HEK293 (cell line): Measurements from ENCODE around the gene UNK.

Source experiments
- BCL11A ChIP-seq: fragments of 450-650 bp; formaldehyde crosslinking; IDR thresholded peaks from 2 replicates; pipeline ENCODE4 v1.5.1; 2016; ENCODE audit warnings: low read depth, missing biosample characterization, missing genetic modification characterization
- EGR2 ChIP-seq: fragments of 450-650 bp; formaldehyde crosslinking; IDR thresholded peaks from 2 replicates; pipeline ENCODE4 v1.5.1; 2016; ENCODE audit warnings: low read depth, missing biosample characterization, missing genetic modification characterization
- ZFHX2 ChIP-seq: fragments of 450-650 bp; formaldehyde crosslinking; conservative IDR thresholded peaks from 2 replicates; pipeline ENCODE4 v1.5.1; 2016; ENCODE audit warnings: missing biosample characterization, missing genetic modification characterization
- ZNF10 ChIP-seq: fragments of 450-650 bp; formaldehyde crosslinking; IDR thresholded peaks from 2 replicates; pipeline ENCODE4 v1.5.1; 2017; ENCODE audit warnings: missing biosample characterization, missing genetic modification characterization
- ZNF146 ChIP-seq: fragments of 450-650 bp; formaldehyde crosslinking; IDR thresholded peaks from 2 replicates; pipeline ENCODE4 v1.5.1; 2016; ENCODE audit warnings: missing biosample characterization, missing genetic modification characterization
- ZNF169 ChIP-seq: fragments of 450-650 bp; formaldehyde crosslinking; IDR thresholded peaks from 2 replicates; pipeline ENCODE4 v1.5.1; 2016; ENCODE audit warnings: missing biosample characterization, missing genetic modification characterization
- ZNF394 ChIP-seq: fragments of 450-650 bp; formaldehyde crosslinking; IDR thresholded peaks from 2 replicates; pipeline ENCODE4 v1.5.1; 2016; ENCODE audit warnings: missing biosample characterization, missing genetic modification characterization, mild to moderate bottlenecking, moderate library complexity, borderline replicate concordance
- ZNF501 ChIP-seq: fragments of 450-650 bp; formaldehyde crosslinking; IDR thresholded peaks from 2 replicates; pipeline ENCODE4 v1.5.1; 2016; ENCODE audit warnings: missing biosample characterization, missing genetic modification characterization
- ZNF791 ChIP-seq: fragments of 450-650 bp; formaldehyde crosslinking; IDR thresholded peaks from 2 replicates; pipeline ENCODE4 v1.5.1; 2016; ENCODE audit warnings: missing biosample characterization, missing genetic modification characterization
- TF ChIP-seq, protein P1 (sequence below): fragments of 450-650 bp; formaldehyde crosslinking; IDR thresholded peaks from 2 replicates; pipeline ENCODE4 v1.5.1; 2017; ENCODE audit warnings: missing biosample characterization, missing genetic modification characterization
- TF ChIP-seq, protein P2 (sequence below): fragments of 450-650 bp; formaldehyde crosslinking; IDR thresholded peaks from 2 replicates; pipeline ENCODE4 v1.5.1; 2016; ENCODE audit warnings: missing biosample characterization, missing genetic modification characterization
- TF ChIP-seq, protein P3 (sequence below): fragments of 450-650 bp; formaldehyde crosslinking; optimal IDR thresholded peaks from 2 replicates; pipeline ENCODE3; 2016; ENCODE audit warnings: missing biosample characterization, mild to moderate bottlenecking, missing genetic modification characterization
- TF ChIP-seq, protein P4 (sequence below): fragments of 450-650 bp; formaldehyde crosslinking; IDR thresholded peaks from 2 replicates; pipeline ENCODE4 v1.5.1; 2016; ENCODE audit warnings: missing biosample characterization, missing genetic modification characterization
- TF ChIP-seq, protein P5 (sequence below): fragments of 450-650 bp; formaldehyde crosslinking; IDR thresholded peaks from 2 replicates; pipeline ENCODE4 v1.5.1; 2016; ENCODE audit warnings: missing biosample characterization, missing genetic modification characterization
- TF ChIP-seq, protein P6 (sequence below): fragments of 450-650 bp; formaldehyde crosslinking; IDR thresholded peaks from 2 replicates; pipeline ENCODE4 v1.5.1; 2016; ENCODE audit warnings: missing biosample characterization, missing genetic modification characterization
- TF ChIP-seq, protein P7 (sequence below): fragments of 450-650 bp; formaldehyde crosslinking; IDR thresholded peaks from 2 replicates; pipeline ENCODE4 v1.5.1; 2016; ENCODE audit warnings: missing biosample characterization, missing genetic modification characterization, borderline replicate concordance

Gene UNK

DNA sequence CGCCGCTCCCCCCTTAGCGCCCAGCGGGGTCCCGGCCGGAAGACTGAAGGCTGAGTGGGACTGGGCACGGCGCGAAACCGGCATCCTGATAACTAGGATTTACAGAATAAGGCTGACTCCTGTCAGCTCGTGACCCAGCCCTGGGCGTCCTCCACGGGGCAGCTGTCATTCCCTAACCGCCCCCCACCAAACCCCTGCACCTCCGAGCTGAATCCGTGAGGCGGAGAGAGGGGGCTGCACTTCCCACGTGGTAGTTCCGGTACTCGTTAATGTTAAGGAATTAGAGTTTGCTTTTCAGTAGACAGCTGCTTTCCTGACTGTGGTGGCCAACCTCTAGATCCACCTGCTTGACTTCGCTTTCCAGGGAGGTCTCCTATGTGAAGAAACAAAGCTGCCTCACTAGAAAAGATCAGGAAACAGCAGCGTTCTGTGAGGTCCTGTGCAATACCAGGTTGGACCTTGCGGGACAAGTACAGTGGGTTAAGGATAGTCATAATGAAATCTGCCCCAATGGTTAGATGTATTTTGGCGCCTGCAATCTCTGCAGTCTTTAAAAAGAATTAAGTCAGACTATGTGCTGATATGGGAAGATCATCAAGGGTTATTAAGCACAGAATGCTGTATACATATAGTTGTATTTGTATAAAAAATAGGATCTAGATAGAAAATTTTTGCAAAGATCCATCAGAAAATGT is 71.6 kb downstream of the UNK start (continued):
- TF ChIP-seq, protein P1, sequence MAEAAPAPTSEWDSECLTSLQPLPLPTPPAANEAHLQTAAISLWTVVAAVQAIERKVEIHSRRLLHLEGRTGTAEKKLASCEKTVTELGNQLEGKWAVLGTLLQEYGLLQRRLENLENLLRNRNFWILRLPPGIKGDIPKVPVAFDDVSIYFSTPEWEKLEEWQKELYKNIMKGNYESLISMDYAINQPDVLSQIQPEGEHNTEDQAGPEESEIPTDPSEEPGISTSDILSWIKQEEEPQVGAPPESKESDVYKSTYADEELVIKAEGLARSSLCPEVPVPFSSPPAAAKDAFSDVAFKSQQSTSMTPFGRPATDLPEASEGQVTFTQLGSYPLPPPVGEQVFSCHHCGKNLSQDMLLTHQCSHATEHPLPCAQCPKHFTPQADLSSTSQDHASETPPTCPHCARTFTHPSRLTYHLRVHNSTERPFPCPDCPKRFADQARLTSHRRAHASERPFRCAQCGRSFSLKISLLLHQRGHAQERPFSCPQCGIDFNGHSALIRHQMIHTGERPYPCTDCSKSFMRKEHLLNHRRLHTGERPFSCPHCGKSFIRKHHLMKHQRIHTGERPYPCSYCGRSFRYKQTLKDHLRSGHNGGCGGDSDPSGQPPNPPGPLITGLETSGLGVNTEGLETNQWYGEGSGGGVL = peak; percentile 91; the same call in 1 of the 2 replicates
- TF ChIP-seq, protein P2, sequence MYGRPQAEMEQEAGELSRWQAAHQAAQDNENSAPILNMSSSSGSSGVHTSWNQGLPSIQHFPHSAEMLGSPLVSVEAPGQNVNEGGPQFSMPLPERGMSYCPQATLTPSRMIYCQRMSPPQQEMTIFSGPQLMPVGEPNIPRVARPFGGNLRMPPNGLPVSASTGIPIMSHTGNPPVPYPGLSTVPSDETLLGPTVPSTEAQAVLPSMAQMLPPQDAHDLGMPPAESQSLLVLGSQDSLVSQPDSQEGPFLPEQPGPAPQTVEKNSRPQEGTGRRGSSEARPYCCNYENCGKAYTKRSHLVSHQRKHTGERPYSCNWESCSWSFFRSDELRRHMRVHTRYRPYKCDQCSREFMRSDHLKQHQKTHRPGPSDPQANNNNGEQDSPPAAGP (tag by site-specific recombination) = peak; percentile 48; the same call in 1 of the 2 replicates
- TF ChIP-seq, protein P3, sequence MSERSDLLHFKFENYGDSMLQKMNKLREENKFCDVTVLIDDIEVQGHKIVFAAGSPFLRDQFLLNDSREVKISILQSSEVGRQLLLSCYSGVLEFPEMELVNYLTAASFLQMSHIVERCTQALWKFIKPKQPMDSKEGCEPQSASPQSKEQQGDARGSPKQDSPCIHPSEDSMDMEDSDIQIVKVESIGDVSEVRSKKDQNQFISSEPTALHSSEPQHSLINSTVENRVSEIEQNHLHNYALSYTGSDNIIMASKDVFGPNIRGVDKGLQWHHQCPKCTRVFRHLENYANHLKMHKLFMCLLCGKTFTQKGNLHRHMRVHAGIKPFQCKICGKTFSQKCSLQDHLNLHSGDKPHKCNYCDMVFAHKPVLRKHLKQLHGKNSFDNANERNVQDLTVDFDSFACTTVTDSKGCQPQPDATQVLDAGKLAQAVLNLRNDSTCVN (tag by site-specific recombination) = peak; percentile 46
- TF ChIP-seq, protein P4, sequence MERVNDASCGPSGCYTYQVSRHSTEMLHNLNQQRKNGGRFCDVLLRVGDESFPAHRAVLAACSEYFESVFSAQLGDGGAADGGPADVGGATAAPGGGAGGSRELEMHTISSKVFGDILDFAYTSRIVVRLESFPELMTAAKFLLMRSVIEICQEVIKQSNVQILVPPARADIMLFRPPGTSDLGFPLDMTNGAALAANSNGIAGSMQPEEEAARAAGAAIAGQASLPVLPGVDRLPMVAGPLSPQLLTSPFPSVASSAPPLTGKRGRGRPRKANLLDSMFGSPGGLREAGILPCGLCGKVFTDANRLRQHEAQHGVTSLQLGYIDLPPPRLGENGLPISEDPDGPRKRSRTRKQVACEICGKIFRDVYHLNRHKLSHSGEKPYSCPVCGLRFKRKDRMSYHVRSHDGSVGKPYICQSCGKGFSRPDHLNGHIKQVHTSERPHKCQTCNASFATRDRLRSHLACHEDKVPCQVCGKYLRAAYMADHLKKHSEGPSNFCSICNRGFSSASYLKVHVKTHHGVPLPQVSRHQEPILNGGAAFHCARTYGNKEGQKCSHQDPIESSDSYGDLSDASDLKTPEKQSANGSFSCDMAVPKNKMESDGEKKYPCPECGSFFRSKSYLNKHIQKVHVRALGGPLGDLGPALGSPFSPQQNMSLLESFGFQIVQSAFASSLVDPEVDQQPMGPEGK (tag by site-specific recombination) = peak; percentile 2; the same call in 1 of the 2 replicates
- TF ChIP-seq ZNF10 (tag by site-specific recombination) = no peak
- no peak for TF ChIP-seq BCL11A (tag by site-specific recombination)
- TF ChIP-seq, protein P5, sequence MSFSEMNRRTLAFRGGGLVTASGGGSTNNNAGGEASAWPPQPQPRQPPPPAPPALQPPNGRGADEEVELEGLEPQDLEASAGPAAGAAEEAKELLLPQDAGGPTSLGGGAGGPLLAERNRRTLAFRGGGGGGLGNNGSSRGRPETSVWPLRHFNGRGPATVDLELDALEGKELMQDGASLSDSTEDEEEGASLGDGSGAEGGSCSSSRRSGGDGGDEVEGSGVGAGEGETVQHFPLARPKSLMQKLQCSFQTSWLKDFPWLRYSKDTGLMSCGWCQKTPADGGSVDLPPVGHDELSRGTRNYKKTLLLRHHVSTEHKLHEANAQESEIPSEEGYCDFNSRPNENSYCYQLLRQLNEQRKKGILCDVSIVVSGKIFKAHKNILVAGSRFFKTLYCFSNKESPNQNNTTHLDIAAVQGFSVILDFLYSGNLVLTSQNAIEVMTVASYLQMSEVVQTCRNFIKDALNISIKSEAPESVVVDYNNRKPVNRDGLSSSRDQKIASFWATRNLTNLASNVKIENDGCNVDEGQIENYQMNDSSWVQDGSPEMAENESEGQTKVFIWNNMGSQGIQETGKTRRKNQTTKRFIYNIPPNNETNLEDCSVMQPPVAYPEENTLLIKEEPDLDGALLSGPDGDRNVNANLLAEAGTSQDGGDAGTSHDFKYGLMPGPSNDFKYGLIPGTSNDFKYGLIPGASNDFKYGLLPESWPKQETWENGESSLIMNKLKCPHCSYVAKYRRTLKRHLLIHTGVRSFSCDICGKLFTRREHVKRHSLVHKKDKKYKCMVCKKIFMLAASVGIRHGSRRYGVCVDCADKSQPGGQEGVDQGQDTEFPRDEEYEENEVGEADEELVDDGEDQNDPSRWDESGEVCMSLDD (tag by site-specific recombination) = peak; percentile 43; the same call in 1 of the 2 replicates
- no peak for TF ChIP-seq ZNF169 (tag by site-specific recombination)
- TF ChIP-seq, protein P6, sequence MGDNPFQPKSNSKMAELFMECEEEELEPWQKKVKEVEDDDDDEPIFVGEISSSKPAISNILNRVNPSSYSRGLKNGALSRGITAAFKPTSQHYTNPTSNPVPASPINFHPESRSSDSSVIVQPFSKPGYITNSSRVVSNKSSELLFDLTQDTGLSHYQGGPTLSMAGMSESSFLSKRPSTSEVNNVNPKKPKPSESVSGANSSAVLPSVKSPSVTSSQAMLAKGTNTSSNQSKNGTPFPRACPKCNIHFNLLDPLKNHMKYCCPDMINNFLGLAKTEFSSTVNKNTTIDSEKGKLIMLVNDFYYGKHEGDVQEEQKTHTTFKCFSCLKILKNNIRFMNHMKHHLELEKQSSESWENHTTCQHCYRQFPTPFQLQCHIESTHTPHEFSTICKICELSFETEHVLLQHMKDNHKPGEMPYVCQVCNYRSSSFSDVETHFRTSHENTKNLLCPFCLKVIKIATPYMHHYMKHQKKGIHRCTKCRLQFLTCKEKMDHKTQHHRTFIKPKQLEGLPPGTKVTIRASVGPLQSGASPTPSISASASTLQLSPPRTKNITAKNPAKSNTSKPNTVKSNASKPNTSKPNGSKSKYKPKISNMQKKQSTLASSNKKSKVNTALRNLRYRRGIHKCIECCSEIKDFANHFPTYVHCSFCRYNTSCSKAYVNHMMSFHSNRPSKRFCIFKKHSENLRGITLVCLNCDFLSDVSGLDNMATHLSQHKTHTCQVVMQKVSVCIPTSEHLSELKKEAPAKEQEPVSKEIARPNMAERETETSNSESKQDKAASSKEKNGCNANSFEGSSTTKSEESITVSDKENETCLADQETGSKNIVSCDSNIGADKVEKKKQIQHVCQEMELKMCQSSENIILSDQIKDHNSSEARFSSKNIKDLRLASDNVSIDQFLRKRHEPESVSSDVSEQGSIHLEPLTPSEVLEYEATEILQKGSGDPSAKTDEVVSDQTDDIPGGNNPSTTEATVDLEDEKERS (tag by site-specific recombination) = no peak
- TF ChIP-seq ZNF501 (tag by site-specific recombination) = 0 out of 2 replicates have a peak, but pooled peaks have one; percentile 3
- TF ChIP-seq, protein P7, sequence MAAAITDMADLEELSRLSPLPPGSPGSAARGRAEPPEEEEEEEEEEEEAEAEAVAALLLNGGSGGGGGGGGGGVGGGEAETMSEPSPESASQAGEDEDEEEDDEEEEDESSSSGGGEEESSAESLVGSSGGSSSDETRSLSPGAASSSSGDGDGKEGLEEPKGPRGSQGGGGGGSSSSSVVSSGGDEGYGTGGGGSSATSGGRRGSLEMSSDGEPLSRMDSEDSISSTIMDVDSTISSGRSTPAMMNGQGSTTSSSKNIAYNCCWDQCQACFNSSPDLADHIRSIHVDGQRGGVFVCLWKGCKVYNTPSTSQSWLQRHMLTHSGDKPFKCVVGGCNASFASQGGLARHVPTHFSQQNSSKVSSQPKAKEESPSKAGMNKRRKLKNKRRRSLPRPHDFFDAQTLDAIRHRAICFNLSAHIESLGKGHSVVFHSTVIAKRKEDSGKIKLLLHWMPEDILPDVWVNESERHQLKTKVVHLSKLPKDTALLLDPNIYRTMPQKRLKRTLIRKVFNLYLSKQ (tag by site-specific recombination) = no peak
- TF ChIP-seq EGR2 (tag by site-specific recombination) = peak; percentile 45
- TF ChIP-seq ZNF791 (tag by site-specific recombination) = no peak
- no peak for TF ChIP-seq ZNF394 (tag by site-specific recombination)
- no peak for TF ChIP-seq ZNF146 (tag by site-specific recombination)
- 0 out of 2 replicates have a peak, but pooled peaks have one; percentile 52 for TF ChIP-seq ZFHX2 (tag by site-specific recombination)
